Muscle of leg (tissue), 11 donors: ENCODE data around the gene PTHLH. TPM values are rescaled to one million over a fixed set of nuclear protein-coding genes. Genes with fewer than 3 reads are reported as not detected.

ENCODE experiments used
- DNase-seq: peaks from one replicate; pipeline ENCODE4 v3.0.0; 2013
- H3K27ac ChIP-seq: one replicate; pipeline ENCODE4 v1.5.1; 2013; ENCODE audit warnings: mild to moderate bottlenecking, low read length, control low read depth
- H3K27me3 ChIP-seq: one replicate; pipeline ENCODE4 v1.6.1; 2013; ENCODE audit warnings: low read length; ENCODE audit not compliant: control insufficient read depth, insufficient read depth
- H3K36me3 ChIP-seq: one replicate; pipeline ENCODE4 v1.6.1; 2013; ENCODE audit warnings: low read length; ENCODE audit not compliant: control insufficient read depth, insufficient read depth
- H3K4me1 ChIP-seq: one replicate; pipeline ENCODE4 v1.6.1; 2013; ENCODE audit warnings: low read length; ENCODE audit not compliant: control insufficient read depth, insufficient read depth
- H3K4me3 ChIP-seq: one replicate; pipeline ENCODE4 v1.5.1; 2013; ENCODE audit warnings: low read length, control low read depth
- H3K9me3 ChIP-seq: replicated peaks from 2 replicates; pipeline ENCODE4 v1.6.1; 2013; ENCODE audit warnings: low read depth, low read length; ENCODE audit not compliant: control insufficient read depth
- WGBS: methylation state at CpG from one replicate; pipeline ENCODE4 v1.1.5; 2013; ENCODE audit warnings: missing lambda C conversion rate; ENCODE audit not compliant: insufficient coverage; 5-methylcytosine and 5-hydroxymethylcytosine counted together
- polyA plus RNA-seq, 8 donors: library from polyadenylated mRNA; unstranded; fragments of 120-200 nt; gene quantifications; one replicate each; pipeline versions ENCODE4 v1.2.1 to v1.2.3, GENCODE V29; 2013; ENCODE audit warnings: inconsistent platforms in 1 of 8, low replicate concordance in 1 of 8; ENCODE audit not compliant: insufficient read length in 8 of 8, insufficient read depth in 1 of 8
- total RNA-seq: library from RNA; stranded (reverse); fragments of 120-200 nt; gene quantifications from one replicate; pipeline ENCODE4 v1.2.4, GENCODE V29; 2013

Gene PTHLH
- total and polyA plus RNA-seq, 9 donors: 0.88 to 3.8 (median 2.5) TPM

DNA sequence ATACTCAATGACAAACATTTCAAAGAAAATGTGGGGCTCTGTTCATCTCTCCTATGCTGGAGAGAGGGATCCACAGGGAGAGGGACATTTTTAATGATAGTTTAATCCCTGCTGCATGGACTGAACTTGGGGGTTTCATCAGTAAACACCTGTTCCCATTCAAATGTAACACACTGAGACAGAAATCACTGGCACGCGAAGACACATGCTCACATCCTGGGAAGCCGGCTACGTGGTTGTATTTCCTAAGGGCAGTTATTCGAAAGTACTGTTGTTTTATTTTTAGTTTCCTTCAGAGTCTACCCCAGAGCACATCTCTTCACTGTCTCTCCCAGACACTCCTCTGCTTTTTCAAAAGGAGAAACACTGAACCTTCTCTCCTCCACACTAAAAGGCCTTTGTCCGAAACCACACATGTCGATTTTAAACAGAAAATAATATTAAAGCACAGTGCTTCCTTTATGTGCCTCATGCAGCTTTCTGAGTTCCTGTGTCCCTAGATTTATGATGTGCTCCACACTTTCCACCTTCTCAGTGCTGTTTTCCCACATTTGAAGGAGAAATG is 52.8 kb downstream of the PTHLH start:
- Histone ChIP-seq H3K4me1 (peaks cover 2% of the 10 kb centered on the region), H3K27me3 (no peaks in the 10 kb centered on the region), H3K27ac (no peak overlapping the region), H3K36me3 (no peaks in the 10 kb centered on the region), H3K4me3 (no peak overlapping the region), H3K9me3 (peaks cover 2% of the 10 kb centered on the region)
- DNase-seq: no peak
- 37% methylated on average over 2 of the region's 7 CpGs for WGBS

DNA sequence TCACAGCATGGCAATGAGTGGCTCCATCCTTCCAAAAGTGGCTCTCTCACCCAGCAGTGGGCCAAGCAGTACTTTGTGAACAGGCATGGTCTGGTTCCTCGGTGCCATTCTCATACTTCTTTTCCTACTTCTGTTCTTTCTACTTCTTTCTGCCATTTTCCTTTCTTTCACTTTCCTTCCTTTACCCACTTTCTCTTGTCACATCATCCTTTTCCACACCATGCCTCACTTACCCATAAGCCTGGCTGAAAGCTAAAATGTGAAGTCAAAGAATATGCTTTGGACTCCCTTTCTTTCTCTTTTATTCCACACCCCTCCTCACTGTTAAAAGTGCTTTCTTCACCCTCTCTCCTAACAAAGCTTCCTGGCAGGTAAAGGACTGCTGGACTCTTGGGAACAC is 57.0 kb downstream of the PTHLH start:
- Histone ChIP-seq H3K27ac (no peak overlapping the region), H3K4me3 (no peak overlapping the region), H3K9me3 (peaks cover 2% of the 10 kb centered on the region), H3K36me3 (no peaks in the 10 kb centered on the region), H3K27me3 (no peaks in the 10 kb centered on the region), H3K4me1 (no peaks in the 10 kb centered on the region)
- no peak for DNase-seq
- WGBS: 100% methylated on average over 1 of the region's 1 CpG

DNA sequence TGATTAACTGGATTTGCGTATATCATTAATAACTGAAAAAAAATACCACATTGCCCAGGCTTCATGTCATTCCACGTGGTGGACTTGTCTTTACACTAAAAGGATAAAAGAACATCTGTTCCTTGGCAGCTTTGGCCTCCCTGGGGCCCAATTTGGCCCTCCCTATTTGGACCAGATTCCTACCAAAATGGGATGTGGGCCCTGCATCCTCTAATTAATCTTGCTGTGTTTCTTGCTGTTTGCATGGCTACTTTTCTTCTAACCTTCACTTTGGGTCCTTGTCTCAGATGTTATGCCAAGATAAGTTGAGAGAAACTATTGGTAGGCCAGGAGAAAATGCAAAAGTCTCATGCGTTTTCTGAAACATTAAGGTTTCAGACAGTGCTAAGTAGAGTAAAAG is 57.5 kb downstream of the PTHLH start:
- no CpG with 5 or more reads among the region's 3 CpGs for WGBS
- Histone ChIP-seq H3K27ac (no peak overlapping the region), H3K4me1 (no peaks in the 10 kb centered on the region), H3K27me3 (no peaks in the 10 kb centered on the region), H3K9me3 (peaks cover 2% of the 10 kb centered on the region), H3K4me3 (no peak overlapping the region), H3K36me3 (no peaks in the 10 kb centered on the region)
- DNase-seq: peak; percentile 37

DNA sequence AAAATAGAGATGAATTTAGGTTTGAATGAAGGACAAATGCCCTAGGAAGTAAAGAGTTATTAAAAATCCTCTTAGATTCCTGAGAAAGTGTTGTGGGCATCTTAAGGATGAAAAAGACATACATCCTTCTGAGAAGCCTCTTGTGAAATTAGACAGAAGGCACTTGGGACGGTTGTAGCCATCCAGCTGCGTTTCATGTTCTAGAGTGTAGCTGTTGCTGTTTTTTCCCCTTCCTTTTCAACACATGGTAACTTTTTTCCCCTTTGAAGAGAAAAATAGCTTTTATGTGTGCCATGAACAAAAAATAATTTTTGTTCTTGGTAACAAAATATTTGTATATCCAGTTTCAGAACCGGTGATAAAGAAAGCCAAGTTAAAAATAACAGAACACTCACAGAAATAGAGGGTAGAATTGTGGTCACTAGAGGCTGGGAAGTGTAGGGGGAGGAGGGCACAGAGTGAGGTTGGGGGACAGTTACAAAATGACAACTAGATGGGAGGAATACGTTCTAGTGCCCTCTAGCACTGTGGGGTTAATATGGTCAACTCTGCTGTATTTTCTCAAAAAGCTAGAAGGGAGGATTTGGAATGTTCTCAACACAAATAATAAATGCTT is 58.4 kb downstream of the PTHLH start:
- H3K4me3 ChIP-seq: no peak overlapping the region
- H3K9me3 ChIP-seq: peaks cover 2% of the 10 kb centered on the region
- no peaks in the 10 kb centered on the region for H3K27me3 ChIP-seq
- no peak overlapping the region for H3K27ac ChIP-seq
- H3K4me1 ChIP-seq: no peaks in the 10 kb centered on the region
- no CpG with 5 or more reads among the region's 4 CpGs for WGBS
- DNase-seq: no peak
- H3K36me3 ChIP-seq: no peaks in the 10 kb centered on the region

DNA sequence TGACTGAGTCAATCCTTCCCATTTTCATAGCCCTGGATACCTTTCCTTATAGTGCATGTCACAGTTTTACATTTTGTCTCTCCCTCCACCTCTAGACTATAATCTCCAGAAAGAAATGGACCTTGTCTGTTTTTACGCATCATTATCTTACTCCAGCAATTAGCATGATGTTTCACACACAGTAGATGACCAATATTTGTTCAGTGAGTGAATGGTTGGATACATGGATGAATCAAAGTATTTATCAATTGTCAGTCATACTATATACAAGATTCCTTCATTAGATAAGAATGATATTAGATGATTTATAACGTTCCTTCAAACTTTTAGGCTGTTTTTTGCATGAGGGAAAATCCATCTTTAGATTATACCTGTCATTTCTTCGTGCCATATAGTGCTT is 61.1 kb downstream of the PTHLH start:
- Histone ChIP-seq H3K4me1 (no peaks in the 10 kb centered on the region), H3K27me3 (no peaks in the 10 kb centered on the region), H3K4me3 (no peak overlapping the region), H3K36me3 (no peaks in the 10 kb centered on the region), H3K9me3 (peaks cover 2% of the 10 kb centered on the region), H3K27ac (no peak overlapping the region)
- no peak for DNase-seq
- no CpG with 5 or more reads among the region's 3 CpGs for WGBS

Other genes starting within 250 kb of the PTHLH start
- gene KLHL42, start 192.5 kb downstream of the PTHLH start, total RNA-seq: 14.1 TPM
- gene KLHL42, start 192.5 kb downstream of the PTHLH start, polyA plus RNA-seq: 10 to 100 TPM; 10.1 to 19.0 (median 13.5) TPM
- gene MANSC4, start 192.5 kb downstream of the PTHLH start, total RNA-seq: not detected
- under 1 TPM in 2 of 8 donors, not detected in 6; 0.23 to 0.24 TPM for gene MANSC4, start 192.5 kb downstream of the PTHLH start, polyA plus RNA-seq
- 30.0 TPM for gene CCDC91, start 217.7 kb upstream of the PTHLH start, total RNA-seq
- 10 to 100 TPM; 18.5 to 24.3 (median 22.3) TPM for gene CCDC91, start 217.7 kb upstream of the PTHLH start, polyA plus RNA-seq